SK-N-SH treated with all-trans-retinoic acid at 6 μM for 48 hours (cell line): ENCODE measurements around the gene NOX5.

ENCODE experiments used
- ATAC-seq: fragments of 200-7000 bp; cut with Tn5 transposase; 3 replicates; pipeline ENCODE4 v1.9.1; 2020; ENCODE audit warnings: mild to moderate bottlenecking, moderate library complexity
- ARNTL ChIP-seq: fragments of 450-650 bp; formaldehyde crosslinking; IDR thresholded peaks from 2 replicates; pipeline ENCODE4 v1.5.0; 2020; ENCODE audit warnings: low read depth, mild to moderate bottlenecking, moderate library complexity, borderline replicate concordance
- BACH2 ChIP-seq: fragments of 250-450 bp; sonication (Bioruptor Pico); IDR thresholded peaks from 2 replicates; pipeline ENCODE4 v1.9.0; 2021; ENCODE audit warnings: mild to moderate bottlenecking, borderline replicate concordance
- CSDC2 ChIP-seq: fragments of 250-450 bp; sonication (Bioruptor Pico); IDR thresholded peaks from 2 replicates; pipeline ENCODE4 v1.5.0; 2020; ENCODE audit warnings: mild to moderate bottlenecking, moderate library complexity
- CSRNP3 ChIP-seq: fragments of 250-450 bp; sonication (Bioruptor Pico); IDR thresholded peaks from 2 replicates; pipeline ENCODE4 v1.5.1; 2021; ENCODE audit warnings: mild to moderate bottlenecking, moderate library complexity
- GLIS3 ChIP-seq: fragments of 250-450 bp; sonication (Bioruptor Pico); IDR thresholded peaks from 2 replicates; pipeline ENCODE4 v1.5.0; 2020; ENCODE audit warnings: mild to moderate bottlenecking, moderate library complexity
- ISL1 ChIP-seq: fragments of 250-450 bp; sonication (Bioruptor Pico); IDR thresholded peaks from 2 replicates; pipeline ENCODE4 v2.1.2; 2022; ENCODE audit warnings: mild to moderate bottlenecking, moderate library complexity
- OSR1 ChIP-seq: fragments of 250-450 bp; sonication (Bioruptor Pico); IDR thresholded peaks from 2 replicates; pipeline ENCODE4 v1.8.0; 2022; ENCODE audit warnings: moderate library complexity, mild to moderate bottlenecking, inconsistent platforms
- PATZ1 ChIP-seq: fragments of 250-450 bp; sonication (Bioruptor Pico); IDR thresholded peaks from 2 replicates; pipeline ENCODE4 v1.8.0; 2020; ENCODE audit warnings: mild to moderate bottlenecking, moderate library complexity, borderline replicate concordance
- POU6F1 ChIP-seq: fragments of 250-450 bp; sonication (Bioruptor Pico); IDR thresholded peaks from 2 replicates; pipeline ENCODE4 v1.8.0; 2021; ENCODE audit warnings: low read depth, mild to moderate bottlenecking, moderate library complexity, borderline replicate concordance
- PPARA ChIP-seq: fragments of 250-450 bp; sonication (Bioruptor Pico); IDR thresholded peaks from 2 replicates; pipeline ENCODE4 v1.5.0; 2020; ENCODE audit warnings: mild to moderate bottlenecking, borderline replicate concordance
- RARB ChIP-seq: fragments of 250-450 bp; sonication (Bioruptor Pico); IDR thresholded peaks from 2 replicates; pipeline ENCODE4 v1.8.0; 2021; ENCODE audit warnings: mild to moderate bottlenecking, moderate library complexity
- SNAI2 ChIP-seq: fragments of 250-450 bp; sonication (Bioruptor Pico); IDR thresholded peaks from 2 replicates; pipeline ENCODE4 v1.5.0; 2020; ENCODE audit warnings: mild to moderate bottlenecking, moderate library complexity
- TCF4 ChIP-seq: fragments of 250-450 bp; sonication (Bioruptor Pico); IDR thresholded peaks from 2 replicates; pipeline ENCODE4 v1.8.0; 2021; ENCODE audit warnings: mild to moderate bottlenecking, moderate library complexity, borderline replicate concordance
- TOX ChIP-seq: fragments of 250-450 bp; sonication (Bioruptor Pico); IDR thresholded peaks from 2 replicates; pipeline ENCODE4 v1.8.0; 2021; ENCODE audit warnings: mild to moderate bottlenecking, moderate library complexity, borderline replicate concordance
- ZC3H10 ChIP-seq: fragments of 250-450 bp; sonication (Bioruptor Pico); IDR thresholded peaks from 2 replicates; pipeline ENCODE4 v1.5.1; 2021; ENCODE audit warnings: mild to moderate bottlenecking, moderate library complexity
- ZFP3 ChIP-seq: fragments of 250-450 bp; sonication (Bioruptor Pico); IDR thresholded peaks from 2 replicates; pipeline ENCODE4 v1.5.0; 2020; ENCODE audit warnings: mild to moderate bottlenecking, moderate library complexity
- ZFP30 ChIP-seq: fragments of 450-650 bp; formaldehyde crosslinking; IDR thresholded peaks from 2 replicates; pipeline ENCODE4 v1.5.0; 2022; ENCODE audit warnings: mild to moderate bottlenecking, moderate library complexity
- ZNF565 ChIP-seq: fragments of 450-650 bp; formaldehyde crosslinking; conservative IDR thresholded peaks from 2 replicates; pipeline ENCODE4 v1.5.0; 2020; ENCODE audit warnings: low read depth, mild to moderate bottlenecking, moderate library complexity
- ZNF70 ChIP-seq: fragments of 450-650 bp; formaldehyde crosslinking; IDR thresholded peaks from 2 replicates; pipeline ENCODE4 v1.5.0; 2020; ENCODE audit warnings: mild to moderate bottlenecking, moderate library complexity
- ZNF8 ChIP-seq: fragments of 450-650 bp; formaldehyde crosslinking; IDR thresholded peaks from 2 replicates; pipeline ENCODE4 v1.5.0; 2020; ENCODE audit warnings: mild to moderate bottlenecking, moderate library complexity

NOX5 gene

GRCh38 chr15:68986322-68986721, 28.2 kb upstream of the NOX5 start (continued):
- TF ChIP-seq ZFP30 (CRISPR knock-in tag) (no peak), SNAI2 (CRISPR knock-in tag) (no peak), TCF4 (CRISPR knock-in tag) (no peak), TOX (CRISPR knock-in tag) (no peak)
- TF ChIP-seq, all 23 proteins: peak for 0

GRCh38 chr15:68987120-68987519, 27.4 kb upstream of the NOX5 start:
- TF ChIP-seq ZFP30 (CRISPR knock-in tag) (no peak), PATZ1 (CRISPR knock-in tag) (no peak), POU6F1 (CRISPR knock-in tag) (no peak), GLIS3 (CRISPR knock-in tag) (no peak)
- ATAC-seq, result no peak

- TF ChIP-seq SNAI2 (CRISPR knock-in tag), result no peak
- no peak for TF ChIP-seq TOX (CRISPR knock-in tag)
- no peak for TF ChIP-seq PPARA
- TF ChIP-seq CSDC2, result no peak
- no peak for TF ChIP-seq ARNTL
- no peak for TF ChIP-seq ZNF8 (CRISPR knock-in tag)
- no peak for TF ChIP-seq TCF4 (CRISPR knock-in tag)
- TF ChIP-seq OSR1 (CRISPR knock-in tag), result no peak
- TF ChIP-seq ZNF70 (CRISPR knock-in tag), result no peak
- no peak for TF ChIP-seq ISL1
- no peak for TF ChIP-seq ZFP30 (CRISPR knock-in tag)
- TF ChIP-seq BACH2 (CRISPR knock-in tag), result no peak
- TF ChIP-seq ZFP3 (CRISPR knock-in tag), result no peak
- TF ChIP-seq RARB (CRISPR knock-in tag), result no peak
- TF ChIP-seq PATZ1 (CRISPR knock-in tag), result no peak
- TF ChIP-seq POU6F1 (CRISPR knock-in tag), result no peak
- TF ChIP-seq ZC3H10, result no peak
- TF ChIP-seq, all 23 proteins: peak for 0
- ATAC-seq, result no peak
These were observed 26.8 kb upstream of the NOX5 start for GRCh38 chr15:68987676-68988075.

GRCh38 chr15:68989541-68990230, 24.8 kb upstream of the NOX5 start:
- no peak for ATAC-seq
- no peak for TF ChIP-seq ZNF565 (CRISPR knock-in tag)
- no peak for TF ChIP-seq ZFP30 (CRISPR knock-in tag)
- no peak for TF ChIP-seq POU6F1 (CRISPR knock-in tag)
- TF ChIP-seq CSRNP3 (CRISPR knock-in tag), result no peak
- TF ChIP-seq TCF4 (CRISPR knock-in tag), result no peak
- TF ChIP-seq, all 23 proteins: peak for 0
